Calu3 (cell line): ENCODE data around the gene NDUFS6. TPM values are rescaled to one million over a fixed set of nuclear protein-coding genes. Genes with fewer than 3 reads are reported as not detected.

Experiments used
- BruUV-seq: library from RNA; stranded (reverse); fragments of 400-500 nt; replicated peaks from 2 replicates; lab custom pipeline; 2021; lab: Mats Ljungman, UMichigan
- CTCF ChIA-PET: fragments of 300-600 bp; sonication (Branson Sonifier 250); formaldehyde crosslinking; loops from one replicate; lab custom pipeline; 2022; ENCODE audit warnings: antibody characterized with exemption; lab: Charles Lee
- DNase-seq: peaks from one replicate; pipeline ENCODE4 v3.0.0; 2022
- H3K27ac Mint-ChIP-seq: one replicate; pipeline ENCODE4 v1.8.0; 2022; ENCODE audit warnings: mixed read lengths; ENCODE audit not compliant: unreplicated experiment
- H3K27me3 Mint-ChIP-seq: one replicate; pipeline ENCODE4 v1.8.0; 2022; ENCODE audit warnings: mixed read lengths; ENCODE audit not compliant: unreplicated experiment
- H3K36me3 Mint-ChIP-seq: one replicate; pipeline ENCODE4 v1.8.0; 2022; ENCODE audit warnings: mild to moderate bottlenecking, moderate library complexity, mixed read lengths; ENCODE audit not compliant: insufficient read depth, unreplicated experiment
- H3K4me1 Mint-ChIP-seq: one replicate; pipeline ENCODE4 v1.8.0; 2022; ENCODE audit warnings: mild to moderate bottlenecking, low read depth, mixed read lengths; ENCODE audit not compliant: unreplicated experiment
- H3K4me3 Mint-ChIP-seq: one replicate; pipeline ENCODE4 v1.8.0; 2022; ENCODE audit warnings: mild to moderate bottlenecking, low read depth, moderate library complexity, mixed read lengths; ENCODE audit not compliant: unreplicated experiment
- H3K9me3 Mint-ChIP-seq: one replicate; pipeline ENCODE4 v1.8.0; 2022; ENCODE audit warnings: low read depth, mixed read lengths; ENCODE audit not compliant: unreplicated experiment
- intact Hi-C: fragments of 100-400 bp; cut with micrococcal nuclease; formaldehyde crosslinking; loops from one replicate; pipeline ENCODE4 v1.10.0; 2022; ENCODE audit not compliant: unreplicated experiment
- total RNA-seq: library from RNA; stranded (reverse); gene quantifications from 2 replicates; pipeline ENCODE4 v1.2.3, GENCODE V29; 2022
- TF ChIP-seq, protein P1 (sequence below): fragments of 200-600 bp; IDR thresholded peaks from one replicate; pipeline ENCODE4 v1.8.0; 2022; ENCODE audit warnings: antibody characterized with exemption; ENCODE audit not compliant: unreplicated experiment

Gene NDUFS6
- total RNA-seq, 1 experiment from 2014 or later, result 44.7 TPM

- CTCF ChIA-PET, result no interaction called here
- peaks cover 4% of the 10 kb centered on the region for H3K36me3 Mint-ChIP-seq
- DNase-seq, result no peak
- no peaks in the 10 kb centered on the region for H3K9me3 Mint-ChIP-seq
- H3K4me1 Mint-ChIP-seq, result no peaks in the 10 kb centered on the region
- BruUV-seq, result no TSS peak
- no peak overlapping the region for H3K4me3 Mint-ChIP-seq
- peaks cover 46% of the 10 kb centered on the region for H3K27me3 Mint-ChIP-seq
- TF ChIP-seq, protein P1, sequence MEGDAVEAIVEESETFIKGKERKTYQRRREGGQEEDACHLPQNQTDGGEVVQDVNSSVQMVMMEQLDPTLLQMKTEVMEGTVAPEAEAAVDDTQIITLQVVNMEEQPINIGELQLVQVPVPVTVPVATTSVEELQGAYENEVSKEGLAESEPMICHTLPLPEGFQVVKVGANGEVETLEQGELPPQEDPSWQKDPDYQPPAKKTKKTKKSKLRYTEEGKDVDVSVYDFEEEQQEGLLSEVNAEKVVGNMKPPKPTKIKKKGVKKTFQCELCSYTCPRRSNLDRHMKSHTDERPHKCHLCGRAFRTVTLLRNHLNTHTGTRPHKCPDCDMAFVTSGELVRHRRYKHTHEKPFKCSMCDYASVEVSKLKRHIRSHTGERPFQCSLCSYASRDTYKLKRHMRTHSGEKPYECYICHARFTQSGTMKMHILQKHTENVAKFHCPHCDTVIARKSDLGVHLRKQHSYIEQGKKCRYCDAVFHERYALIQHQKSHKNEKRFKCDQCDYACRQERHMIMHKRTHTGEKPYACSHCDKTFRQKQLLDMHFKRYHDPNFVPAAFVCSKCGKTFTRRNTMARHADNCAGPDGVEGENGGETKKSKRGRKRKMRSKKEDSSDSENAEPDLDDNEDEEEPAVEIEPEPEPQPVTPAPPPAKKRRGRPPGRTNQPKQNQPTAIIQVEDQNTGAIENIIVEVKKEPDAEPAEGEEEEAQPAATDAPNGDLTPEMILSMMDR, result no peak
- H3K27ac Mint-ChIP-seq, result no peak overlapping the region
- intact Hi-C loops, result no loop called here
These were observed 33.7 kb downstream of the NDUFS6 start for GRCh38 chr5:1834721-1835429.

DNA sequence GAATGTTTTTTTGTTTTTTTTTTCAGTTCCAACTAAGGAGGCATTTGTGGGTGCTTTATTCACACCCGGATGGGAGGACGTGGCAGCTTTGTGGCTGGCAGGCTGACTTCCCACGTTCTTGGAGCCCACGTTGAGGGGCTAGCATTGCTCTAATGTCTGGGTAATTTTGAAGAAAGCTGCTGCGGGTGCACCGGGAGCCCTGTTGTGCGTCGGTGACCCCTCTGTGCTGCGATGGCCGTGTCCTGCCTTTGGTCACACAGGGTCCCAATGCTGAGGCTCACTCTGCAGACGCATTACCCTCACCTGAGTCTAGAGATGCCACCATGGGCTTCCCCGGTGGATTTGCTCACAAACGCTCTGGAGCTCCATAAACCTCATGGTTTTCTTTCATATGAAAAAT lies 34.2 kb downstream of the NDUFS6 start:
- Mint-ChIP-seq H3K27ac (no peak overlapping the region), H3K36me3 (peaks cover 4% of the 10 kb centered on the region)
- BruUV-seq, result no TSS peak

DNA sequence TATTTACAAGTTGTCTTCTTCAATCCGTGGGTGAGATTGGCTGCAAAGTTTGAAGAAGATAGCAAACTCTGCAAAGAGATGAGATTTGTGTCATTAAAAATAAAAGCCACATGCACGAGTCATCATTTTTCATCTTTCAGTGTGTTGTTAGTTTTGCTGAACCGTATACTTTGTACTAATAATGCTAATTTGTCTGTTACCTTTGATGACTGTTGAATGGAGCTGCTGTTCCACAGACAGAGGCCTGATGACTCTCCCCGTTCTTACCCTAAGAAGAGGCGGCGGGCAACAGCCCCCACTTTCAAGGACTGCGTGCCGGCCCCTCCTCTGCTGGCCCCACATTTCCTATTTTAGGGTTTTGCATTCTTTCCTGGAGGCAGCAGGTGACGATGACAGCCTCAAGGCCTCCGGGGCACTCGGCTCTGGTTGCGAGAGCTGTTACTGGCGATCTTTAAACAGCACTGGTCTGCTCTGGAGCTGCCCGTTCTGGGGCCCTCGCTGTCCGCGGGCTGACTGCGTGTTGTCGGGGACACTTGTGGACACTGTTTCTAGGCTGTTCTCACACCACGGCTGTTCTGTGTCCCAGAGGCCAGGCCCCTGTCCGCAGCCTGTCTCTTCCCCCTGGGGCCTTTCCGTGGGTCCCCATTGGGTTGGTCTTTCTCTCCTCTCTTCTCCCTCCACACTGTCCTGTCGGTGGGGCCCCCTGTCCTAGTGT lies 35.1 kb downstream of the NDUFS6 start:
- Mint-ChIP-seq H3K27ac (no peak overlapping the region), H3K27me3 (peaks cover 53% of the 10 kb centered on the region), H3K9me3 (no peaks in the 10 kb centered on the region), H3K4me3 (no peak overlapping the region), H3K36me3 (peaks cover 4% of the 10 kb centered on the region), H3K4me1 (no peaks in the 10 kb centered on the region)
- no peak for DNase-seq
- no TSS peak for BruUV-seq
- intact Hi-C loops, result no loop called here
- CTCF ChIA-PET, result no interaction called here
- TF ChIP-seq, protein P1, result no peak

More for the DNA sequence above, 34.2 kb downstream of the NDUFS6 start:
- TF ChIP-seq, protein P1, result no peak
- DNase-seq, result no peak
- Mint-ChIP-seq H3K4me3 (no peak overlapping the region), H3K9me3 (no peaks in the 10 kb centered on the region), H3K4me1 (no peaks in the 10 kb centered on the region), H3K27me3 (peaks cover 51% of the 10 kb centered on the region)
- intact Hi-C loops, result no loop called here
- CTCF ChIA-PET, result no interaction called here

GRCh38 chr5:1836891-1837880 lies 36.0 kb downstream of the NDUFS6 start:
- BruUV-seq, result no TSS peak
- Mint-ChIP-seq H3K4me3 (no peak overlapping the region), H3K27me3 (peaks cover 53% of the 10 kb centered on the region), H3K36me3 (peaks cover 4% of the 10 kb centered on the region), H3K9me3 (no peaks in the 10 kb centered on the region), H3K4me1 (no peaks in the 10 kb centered on the region), H3K27ac (no peak overlapping the region)
- TF ChIP-seq, protein P1, result no peak
- intact Hi-C loops, result no loop called here
- DNase-seq, result no peak
- CTCF ChIA-PET, result interaction anchor here (0.6 kb wide), 1 partner anchor 16 kb away, joined by 3 read pairs; no protein-coding TSS in a partner anchor
